Measurements from ENCODE around the gene CRX. TPM values are rescaled to one million over a fixed set of nuclear protein-coding genes. Genes with fewer than 3 reads are reported as not detected.
"Not testable (repeated sequence)": the region's sequence is repeated elsewhere in the genome, so short reads cannot be mapped to it uniquely, and the experiment has no call there.

Gene CRX
- total and polyA plus RNA-seq, 11 donors: not detected

- intact Hi-C loops (cut with DNase I): no loop called here
- Histone ChIP-seq H3K36me3 (no peaks in the 10 kb centered on the region), H3K27me3 (no peaks in the 10 kb centered on the region), H3K4me1 (no peaks in the 10 kb centered on the region), H3K9me3 (peaks cover 0 to 2% (median 0%) of the 10 kb centered on the region in 12 donors), H3K27ac (no peak overlapping the region), H3K4me3 (no peak overlapping the region)
- TF ChIP-seq CTCF (IDR thresholded peaks at IDR 0.05) (no peak), POLR2A (IDR thresholded peaks at IDR 0.05) (no peak)
- 73 to 82% (median 79%) methylated on average over 6 of the region's 6 CpGs for WGBS, 4 donors
- ATAC-seq (no peak), DNase-seq (no peak)
These were observed 15.3 kb upstream of the CRX start for GRCh38 chr19:47806435-47806834.

GRCh38 chr19:47813304-47813994 is 8.3 kb upstream of the CRX start:
- WGBS, 4 donors: 36 to 63% (median 42%) methylated on average over 10 to 17 of the region's 17 CpGs
- H3K27me3 ChIP-seq: peaks cover 0 to 13% (median 0%) of the 10 kb centered on the region in 9 donors
- intact Hi-C loops (cut with DNase I): loop anchor here in 1 of 10 donors (5.0 kb wide), 1 partner anchor 49 kb away; no protein-coding TSS in a partner anchor
- TF ChIP-seq POLR2A (IDR thresholded peaks at IDR 0.05) (no peak), CTCF (IDR thresholded peaks at IDR 0.05) (peak; percentile 40 to 61 (median 54))
- no peaks in the 10 kb centered on the region for H3K9me3 ChIP-seq
- ATAC-seq (peak; percentile 32 to 80 (median 62)), DNase-seq (peak; percentile 54 to 88 (median 69))
- H3K4me1 ChIP-seq: no peaks in the 10 kb centered on the region
- H3K36me3 ChIP-seq: no peaks in the 10 kb centered on the region
- H3K27ac ChIP-seq: no peak overlapping the region
- no peak overlapping the region for H3K4me3 ChIP-seq

GRCh38 chr19:47813995-47814328 is 7.8 kb upstream of the CRX start:
- no peak overlapping the region for H3K4me3 ChIP-seq
- 56 to 62% (median 59%) methylated on average over 4 to 7 of the region's 7 CpGs for WGBS, 4 donors
- ATAC-seq (no peak), DNase-seq (no peak)
- no peaks in the 10 kb centered on the region for H3K36me3 ChIP-seq
- intact Hi-C loops (cut with DNase I): loop anchor here in 1 of 10 donors (5.0 kb wide), 1 partner anchor 48 kb away; no protein-coding TSS in a partner anchor
- H3K9me3 ChIP-seq: no peaks in the 10 kb centered on the region
- H3K4me1 ChIP-seq: no peaks in the 10 kb centered on the region
- TF ChIP-seq CTCF (IDR thresholded peaks at IDR 0.05) (peak in 2 of 12 donors; percentile 0 to 2), POLR2A (IDR thresholded peaks at IDR 0.05) (no peak)
- H3K27ac ChIP-seq: no peak overlapping the region
- H3K27me3 ChIP-seq: peaks cover 0 to 17% (median 0%) of the 10 kb centered on the region in 9 donors

- intact Hi-C loops (cut with DNase I); ATAC-seq; H3K36me3 ChIP-seq: not testable (repeated sequence)
These were observed 5.5 kb upstream of the CRX start for GRCh38 chr19:47816270-47816669.

GRCh38 chr19:47818221-47818620 is 3.5 kb upstream of the CRX start:
- peaks cover 0 to 46% (median 10%) of the 10 kb centered on the region in 9 donors for H3K27me3 ChIP-seq
- H3K4me3 ChIP-seq; ATAC-seq; H3K9me3 ChIP-seq; intact Hi-C loops (cut with DNase I); H3K27ac ChIP-seq; H3K4me1 ChIP-seq; H3K36me3 ChIP-seq; DNase-seq: not testable (repeated sequence)
- WGBS, 4 donors: 86 to 96% (median 93%) methylated on average over 1 of the region's 1 CpG

More at GRCh38 chr19:47816270-47816669, 5.5 kb upstream of the CRX start:
- peaks cover 0 to 39% (median 10%) of the 10 kb centered on the region in 9 donors for H3K27me3 ChIP-seq
- H3K27ac ChIP-seq, H3K4me3 ChIP-seq, H3K4me1 ChIP-seq, DNase-seq, H3K9me3 ChIP-seq: not testable (repeated sequence)
- WGBS, 4 donors: 87 to 94% (median 92%) methylated on average over 8 of the region's 8 CpGs
